PC-3 (cell line): ENCODE results near the gene SCARB1.

Experiments used
- EZH2phosphoT487 ChIP-seq: fragments of 300-600 bp; sonication (generic); IDR thresholded peaks from 2 replicates; pipeline ENCODE4 v1.6.1; 2018; ENCODE audit warnings: mild to moderate bottlenecking, antibody characterized with exemption, low read length, borderline replicate concordance
- TF ChIP-seq, protein P1 (sequence below): fragments of 300-600 bp; sonication (generic); conservative IDR thresholded peaks from 2 replicates; pipeline ENCODE4 v1.5.1; 2017; ENCODE audit warnings: antibody characterized with exemption, low read depth, mild to moderate bottlenecking, low read length

DNA sequence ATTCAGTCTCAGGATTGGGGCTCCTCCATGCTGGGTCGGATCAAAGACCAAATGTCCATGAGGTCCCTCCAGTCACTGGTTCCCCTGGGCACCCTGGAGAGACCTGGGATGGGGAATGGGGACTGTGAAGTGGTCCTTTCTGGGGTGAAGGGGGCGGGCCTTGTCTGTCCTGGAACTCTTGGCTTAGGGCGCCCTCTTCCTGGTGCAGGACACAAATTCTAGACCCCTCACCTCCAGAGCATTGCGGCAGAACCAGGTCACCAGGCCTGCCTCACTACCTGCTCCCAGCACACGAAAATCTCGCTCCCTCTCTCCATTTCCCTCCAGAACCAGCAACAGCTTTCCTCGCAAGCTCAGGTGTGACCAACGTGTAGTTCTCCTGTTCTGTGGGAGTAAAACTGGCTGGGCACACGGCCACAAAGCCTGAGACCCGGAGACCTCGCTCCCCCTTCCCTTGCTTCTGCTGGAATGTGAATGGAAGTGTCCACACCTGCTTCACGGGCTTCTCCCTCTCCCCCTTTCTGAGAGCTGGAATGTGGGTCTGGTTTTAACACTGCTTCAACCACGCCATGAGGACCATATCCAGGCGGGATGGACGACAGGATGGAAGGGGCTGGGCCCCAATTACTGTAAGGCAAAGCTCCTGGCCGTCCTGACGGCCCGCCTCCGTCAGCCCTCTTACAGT, 112.7 kb downstream of the SCARB1 start:
- TF ChIP-seq, protein P1, sequence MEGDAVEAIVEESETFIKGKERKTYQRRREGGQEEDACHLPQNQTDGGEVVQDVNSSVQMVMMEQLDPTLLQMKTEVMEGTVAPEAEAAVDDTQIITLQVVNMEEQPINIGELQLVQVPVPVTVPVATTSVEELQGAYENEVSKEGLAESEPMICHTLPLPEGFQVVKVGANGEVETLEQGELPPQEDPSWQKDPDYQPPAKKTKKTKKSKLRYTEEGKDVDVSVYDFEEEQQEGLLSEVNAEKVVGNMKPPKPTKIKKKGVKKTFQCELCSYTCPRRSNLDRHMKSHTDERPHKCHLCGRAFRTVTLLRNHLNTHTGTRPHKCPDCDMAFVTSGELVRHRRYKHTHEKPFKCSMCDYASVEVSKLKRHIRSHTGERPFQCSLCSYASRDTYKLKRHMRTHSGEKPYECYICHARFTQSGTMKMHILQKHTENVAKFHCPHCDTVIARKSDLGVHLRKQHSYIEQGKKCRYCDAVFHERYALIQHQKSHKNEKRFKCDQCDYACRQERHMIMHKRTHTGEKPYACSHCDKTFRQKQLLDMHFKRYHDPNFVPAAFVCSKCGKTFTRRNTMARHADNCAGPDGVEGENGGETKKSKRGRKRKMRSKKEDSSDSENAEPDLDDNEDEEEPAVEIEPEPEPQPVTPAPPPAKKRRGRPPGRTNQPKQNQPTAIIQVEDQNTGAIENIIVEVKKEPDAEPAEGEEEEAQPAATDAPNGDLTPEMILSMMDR: peak; percentile 52
- TF ChIP-seq EZH2phosphoT487: no peak
